Liver (tissue), 9 donors: ENCODE data around the gene GPT2. TPM values are rescaled to one million over a fixed set of nuclear protein-coding genes. Genes with fewer than 3 reads are reported as not detected.

Experiments used
- DNase-seq: peaks from one replicate; pipeline ENCODE4 v3.0.0-alpha.2; 2017; ENCODE audit warnings: low spot score
- H3K27ac ChIP-seq, 2 donors: one replicate each; pipeline ENCODE4 v1.7.0; 2013; ENCODE audit warnings: inconsistent platforms in 2 of 2, low read length in 2 of 2, control low read depth in 1 of 2, low read depth in 1 of 2, mild to moderate bottlenecking in 1 of 2
- H3K27me3 ChIP-seq, 4 donors: one replicate each; pipeline versions ENCODE4 v1.6.1 to v1.7.0; 2013; ENCODE audit warnings: low read length in 3 of 4, inconsistent platforms in 1 of 4, mild to moderate bottlenecking in 1 of 4, moderate library complexity in 1 of 4; ENCODE audit not compliant: control insufficient read depth in 4 of 4, insufficient read depth in 4 of 4
- H3K36me3 ChIP-seq, 4 donors: one replicate each; pipeline versions ENCODE4 v1.6.1 to v1.7.0; 2013; ENCODE audit warnings: low read length in 3 of 4, mild to moderate bottlenecking in 3 of 4, low read depth in 1 of 4, moderate library complexity in 1 of 4; ENCODE audit not compliant: control insufficient read depth in 4 of 4, insufficient read depth in 3 of 4
- H3K4me1 ChIP-seq, 4 donors: one replicate each; pipeline versions ENCODE4 v1.6.1 to v1.7.0; 2013; ENCODE audit warnings: low read length in 3 of 4, mild to moderate bottlenecking in 3 of 4, moderate library complexity in 1 of 4; ENCODE audit not compliant: control insufficient read depth in 4 of 4, insufficient read depth in 4 of 4
- H3K4me3 ChIP-seq, 3 donors: one replicate each; pipeline versions ENCODE4 v1.6.1 to v1.7.0; 2013; ENCODE audit warnings: low read length in 3 of 3, control low read depth in 1 of 3, low read depth in 1 of 3, mild to moderate bottlenecking in 1 of 3
- H3K9ac ChIP-seq, 2 donors: one replicate each; pipeline ENCODE4 v1.7.0; 2013; ENCODE audit warnings: low read length in 2 of 2, mild to moderate bottlenecking in 2 of 2, moderate library complexity in 2 of 2, control low read depth in 1 of 2, low read depth in 1 of 2
- H3K9me3 ChIP-seq, 4 donors: one replicate each; pipeline versions ENCODE4 v1.6.1 to v1.7.0; 2013; ENCODE audit warnings: low read length in 3 of 4; ENCODE audit not compliant: control insufficient read depth in 4 of 4
- EGR1 ChIP-seq, 2 donors: IDR thresholded peaks; 2 replicates each; pipeline ENCODE4 v1.6.1; 2016 to 2018; ENCODE audit warnings: antibody characterized with exemption in 2 of 2, low read depth in 2 of 2
- FOXA1 ChIP-seq: IDR thresholded peaks from 2 replicates; pipeline ENCODE4 v1.6.1; 2016; ENCODE audit warnings: antibody characterized with exemption
- FOXA2 ChIP-seq: IDR thresholded peaks from 2 replicates; pipeline ENCODE4 v1.6.1; 2016; ENCODE audit warnings: antibody characterized with exemption
- GABPA ChIP-seq, 2 donors: IDR thresholded peaks in 1 of 2; conservative IDR thresholded peaks in 1 of 2; 2 replicates each; pipeline ENCODE4 v1.6.1; 2016; ENCODE audit warnings: antibody characterized with exemption in 2 of 2, mild to moderate bottlenecking in 1 of 2, moderate library complexity in 1 of 2
- HNF4A ChIP-seq, 2 donors: conservative IDR thresholded peaks; 2 replicates each; pipeline ENCODE4 v1.6.1; 2016; ENCODE audit warnings: antibody characterized with exemption in 2 of 2, mild to moderate bottlenecking in 2 of 2
- HNF4G ChIP-seq: IDR thresholded peaks from 2 replicates; pipeline ENCODE4 v1.6.1; 2016; ENCODE audit warnings: antibody characterized with exemption
- JUND ChIP-seq, 2 donors: IDR thresholded peaks; 2 replicates each; pipeline ENCODE4 v1.6.1; 2016; ENCODE audit warnings: antibody characterized with exemption in 2 of 2
- NR2F2 ChIP-seq: IDR thresholded peaks from 2 replicates; pipeline ENCODE4 v1.6.1; 2016; ENCODE audit warnings: antibody characterized with exemption
- RAD21 ChIP-seq, 2 donors: IDR thresholded peaks; 2 replicates each; pipeline ENCODE4 v1.6.1; 2016; ENCODE audit warnings: antibody characterized with exemption in 2 of 2, mild to moderate bottlenecking in 2 of 2
- RXRA ChIP-seq, 2 donors: IDR thresholded peaks; 2 replicates each; pipeline ENCODE4 v1.6.1; 2017 to 2018; ENCODE audit warnings: antibody characterized with exemption in 2 of 2, mild to moderate bottlenecking in 1 of 2
- SP1 ChIP-seq: IDR thresholded peaks from 2 replicates; pipeline ENCODE4 v1.6.1; 2018; ENCODE audit warnings: antibody characterized with exemption, mild to moderate bottlenecking
- TAF1 ChIP-seq: conservative IDR thresholded peaks from 2 replicates; pipeline ENCODE4 v1.6.1; 2016; ENCODE audit warnings: antibody characterized with exemption, mild to moderate bottlenecking
- YY1 ChIP-seq: IDR thresholded peaks from 2 replicates; pipeline ENCODE4 v1.6.1; 2016; ENCODE audit warnings: antibody characterized with exemption, mild to moderate bottlenecking
- WGBS: extraction: QIAGEN DNeasy Blood & Tissue Kit; methylation state at CpG from one replicate; pipeline ENCODE4 v1.1.7; 2013; 5-methylcytosine and 5-hydroxymethylcytosine counted together
- polyA plus RNA-seq, 2 donors: library from polyadenylated mRNA; stranded (reverse) in 1 of 2; unstranded in 1 of 2; fragments of 200-250 nt in 1 of 2; fragments of >200 nt in 1 of 2; fragmentation: Nextera tagmentation in 1 of 2; extraction: Ambion mirVana in 1 of 2; gene quantifications; one replicate each; pipeline versions ENCODE4 v1.2.1 to v1.2.3, GENCODE V29; 2013 to 2015
- total RNA-seq, 2 donors: library from RNA; depleted of rRNA; stranded (reverse); fragments of >200 nt; gene quantifications; one replicate each; pipeline ENCODE4 v1.2.3, GENCODE V29; 2014
- TF ChIP-seq, protein P1 (sequence below): IDR thresholded peaks from 2 replicates; pipeline ENCODE4 v1.6.1; 2016; ENCODE audit warnings: antibody characterized with exemption
- TF ChIP-seq, protein P2 (sequence below): IDR thresholded peaks from 2 replicates; pipeline ENCODE4 v1.6.1; 2016; ENCODE audit warnings: antibody characterized with exemption
- TF ChIP-seq, protein P3 (sequence below): fragments of 150-350 bp; IDR thresholded peaks from 2 replicates; pipeline ENCODE4 v1.5.1; 2017; ENCODE audit warnings: improper control_type of control experiment, low read depth, low read length; ENCODE audit not compliant: missing input control
- TF ChIP-seq, protein P4 (sequence below): IDR thresholded peaks from 2 replicates; pipeline ENCODE4 v1.6.1; 2016; ENCODE audit warnings: antibody characterized with exemption, mild to moderate bottlenecking
- donor health status: healthy.
- donor health status: healthy.
- donor health status: healthy.
- donor health status: healthy.
- donor health status: healthy.

The GPT2 gene
- total and polyA plus RNA-seq, 4 donors, result 6.8 to 78.3 (median 47.0) TPM

DNA sequence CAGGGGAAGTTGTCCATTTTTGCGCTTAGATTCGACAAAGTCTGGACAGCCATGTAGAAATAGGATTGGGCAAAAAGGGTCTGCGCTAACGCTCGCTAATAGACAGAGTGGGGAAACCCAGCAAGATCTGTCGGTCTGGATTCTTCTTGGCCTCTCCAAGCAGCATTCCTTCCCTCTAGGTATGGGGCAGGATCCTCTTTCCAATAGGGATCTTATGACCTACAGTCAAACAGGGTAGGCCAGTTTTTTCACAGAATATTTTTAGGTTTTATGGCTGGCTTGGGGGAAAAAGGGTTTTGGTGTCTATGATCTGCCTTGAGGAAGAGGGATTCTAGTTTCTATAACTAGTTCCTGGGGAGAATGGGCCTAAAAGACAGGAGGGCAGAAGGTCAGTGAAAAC, 26.0 kb upstream of the GPT2 start:
- TF ChIP-seq RXRA (IDR thresholded peaks at IDR 0.05) (no peak), HNF4G (no peak), RAD21 (IDR thresholded peaks at IDR 0.05) (no peak), TAF1 (no peak), GABPA (IDR thresholded peaks at IDR 0.05 in 1 of 2, conservative IDR thresholded peaks at IDR 0.05 in 1 of 2) (no peak), EGR1 (IDR thresholded peaks at IDR 0.05; ENCODE audit: low read depth in 2 of 2) (no peak), SP1 (no peak), JUND (IDR thresholded peaks at IDR 0.05) (no peak), YY1 (no peak), HNF4A (conservative IDR thresholded peaks at IDR 0.05) (no peak), FOXA1 (no peak), FOXA2 (no peak), NR2F2 (no peak)
- TF ChIP-seq, protein P1, sequence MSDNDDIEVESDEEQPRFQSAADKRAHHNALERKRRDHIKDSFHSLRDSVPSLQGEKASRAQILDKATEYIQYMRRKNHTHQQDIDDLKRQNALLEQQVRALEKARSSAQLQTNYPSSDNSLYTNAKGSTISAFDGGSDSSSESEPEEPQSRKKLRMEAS, result no peak
- TF ChIP-seq, protein P2, sequence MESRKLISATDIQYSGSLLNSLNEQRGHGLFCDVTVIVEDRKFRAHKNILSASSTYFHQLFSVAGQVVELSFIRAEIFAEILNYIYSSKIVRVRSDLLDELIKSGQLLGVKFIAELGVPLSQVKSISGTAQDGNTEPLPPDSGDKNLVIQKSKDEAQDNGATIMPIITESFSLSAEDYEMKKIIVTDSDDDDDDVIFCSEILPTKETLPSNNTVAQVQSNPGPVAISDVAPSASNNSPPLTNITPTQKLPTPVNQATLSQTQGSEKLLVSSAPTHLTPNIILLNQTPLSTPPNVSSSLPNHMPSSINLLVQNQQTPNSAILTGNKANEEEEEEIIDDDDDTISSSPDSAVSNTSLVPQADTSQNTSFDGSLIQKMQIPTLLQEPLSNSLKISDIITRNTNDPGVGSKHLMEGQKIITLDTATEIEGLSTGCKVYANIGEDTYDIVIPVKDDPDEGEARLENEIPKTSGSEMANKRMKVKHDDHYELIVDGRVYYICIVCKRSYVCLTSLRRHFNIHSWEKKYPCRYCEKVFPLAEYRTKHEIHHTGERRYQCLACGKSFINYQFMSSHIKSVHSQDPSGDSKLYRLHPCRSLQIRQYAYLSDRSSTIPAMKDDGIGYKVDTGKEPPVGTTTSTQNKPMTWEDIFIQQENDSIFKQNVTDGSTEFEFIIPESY, result no peak
- TF ChIP-seq, protein P3, sequence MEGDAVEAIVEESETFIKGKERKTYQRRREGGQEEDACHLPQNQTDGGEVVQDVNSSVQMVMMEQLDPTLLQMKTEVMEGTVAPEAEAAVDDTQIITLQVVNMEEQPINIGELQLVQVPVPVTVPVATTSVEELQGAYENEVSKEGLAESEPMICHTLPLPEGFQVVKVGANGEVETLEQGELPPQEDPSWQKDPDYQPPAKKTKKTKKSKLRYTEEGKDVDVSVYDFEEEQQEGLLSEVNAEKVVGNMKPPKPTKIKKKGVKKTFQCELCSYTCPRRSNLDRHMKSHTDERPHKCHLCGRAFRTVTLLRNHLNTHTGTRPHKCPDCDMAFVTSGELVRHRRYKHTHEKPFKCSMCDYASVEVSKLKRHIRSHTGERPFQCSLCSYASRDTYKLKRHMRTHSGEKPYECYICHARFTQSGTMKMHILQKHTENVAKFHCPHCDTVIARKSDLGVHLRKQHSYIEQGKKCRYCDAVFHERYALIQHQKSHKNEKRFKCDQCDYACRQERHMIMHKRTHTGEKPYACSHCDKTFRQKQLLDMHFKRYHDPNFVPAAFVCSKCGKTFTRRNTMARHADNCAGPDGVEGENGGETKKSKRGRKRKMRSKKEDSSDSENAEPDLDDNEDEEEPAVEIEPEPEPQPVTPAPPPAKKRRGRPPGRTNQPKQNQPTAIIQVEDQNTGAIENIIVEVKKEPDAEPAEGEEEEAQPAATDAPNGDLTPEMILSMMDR, result no peak
- Histone ChIP-seq H3K9me3 (no peaks in the 10 kb centered on the region), H3K27me3 (no peaks in the 10 kb centered on the region), H3K27ac (no peak overlapping the region), H3K4me1 (peaks cover 0 to 3% (median 0%) of the 10 kb centered on the region in 4 donors), H3K9ac (no peak overlapping the region), H3K4me3 (no peak overlapping the region), H3K36me3 (no peaks in the 10 kb centered on the region)
- no peak for DNase-seq
- WGBS, result 99% methylated on average over 6 of the region's 6 CpGs

DNA sequence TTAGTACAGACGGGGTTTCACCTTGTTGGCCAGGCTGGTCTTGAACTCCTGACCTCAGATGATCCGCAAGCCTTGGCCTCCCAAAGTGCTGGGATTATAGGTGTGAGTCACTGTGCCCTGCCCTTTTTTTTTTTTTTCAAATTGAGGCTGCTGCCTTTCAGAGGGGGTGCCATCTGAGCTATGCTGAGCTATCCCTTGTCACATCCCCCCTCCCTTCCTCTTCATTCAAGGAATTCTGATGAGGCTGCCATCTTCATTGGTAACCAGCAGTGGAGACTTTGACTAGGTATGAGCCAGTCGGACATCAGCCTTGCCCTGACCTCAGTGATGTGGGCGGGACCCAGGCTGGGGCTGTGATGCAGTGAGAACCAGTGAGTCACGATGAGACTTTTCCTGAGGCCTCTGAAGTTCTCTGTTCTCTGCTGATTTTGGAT, 24.4 kb upstream of the GPT2 start:
- WGBS, result 89% methylated on average over 5 of the region's 5 CpGs

More for the DNA sequence above, 24.4 kb upstream of the GPT2 start:
- no peaks in the 10 kb centered on the region for H3K27me3 ChIP-seq
- TF ChIP-seq, protein P2, result no peak
- TF ChIP-seq HNF4G (no peak), JUND (IDR thresholded peaks at IDR 0.05) (no peak), HNF4A (conservative IDR thresholded peaks at IDR 0.05) (no peak), EGR1 (IDR thresholded peaks at IDR 0.05; ENCODE audit: low read depth in 2 of 2) (no peak), RAD21 (IDR thresholded peaks at IDR 0.05) (no peak), NR2F2 (no peak), FOXA2 (no peak)
- TF ChIP-seq, protein P1, result no peak
- TF ChIP-seq, protein P4, sequence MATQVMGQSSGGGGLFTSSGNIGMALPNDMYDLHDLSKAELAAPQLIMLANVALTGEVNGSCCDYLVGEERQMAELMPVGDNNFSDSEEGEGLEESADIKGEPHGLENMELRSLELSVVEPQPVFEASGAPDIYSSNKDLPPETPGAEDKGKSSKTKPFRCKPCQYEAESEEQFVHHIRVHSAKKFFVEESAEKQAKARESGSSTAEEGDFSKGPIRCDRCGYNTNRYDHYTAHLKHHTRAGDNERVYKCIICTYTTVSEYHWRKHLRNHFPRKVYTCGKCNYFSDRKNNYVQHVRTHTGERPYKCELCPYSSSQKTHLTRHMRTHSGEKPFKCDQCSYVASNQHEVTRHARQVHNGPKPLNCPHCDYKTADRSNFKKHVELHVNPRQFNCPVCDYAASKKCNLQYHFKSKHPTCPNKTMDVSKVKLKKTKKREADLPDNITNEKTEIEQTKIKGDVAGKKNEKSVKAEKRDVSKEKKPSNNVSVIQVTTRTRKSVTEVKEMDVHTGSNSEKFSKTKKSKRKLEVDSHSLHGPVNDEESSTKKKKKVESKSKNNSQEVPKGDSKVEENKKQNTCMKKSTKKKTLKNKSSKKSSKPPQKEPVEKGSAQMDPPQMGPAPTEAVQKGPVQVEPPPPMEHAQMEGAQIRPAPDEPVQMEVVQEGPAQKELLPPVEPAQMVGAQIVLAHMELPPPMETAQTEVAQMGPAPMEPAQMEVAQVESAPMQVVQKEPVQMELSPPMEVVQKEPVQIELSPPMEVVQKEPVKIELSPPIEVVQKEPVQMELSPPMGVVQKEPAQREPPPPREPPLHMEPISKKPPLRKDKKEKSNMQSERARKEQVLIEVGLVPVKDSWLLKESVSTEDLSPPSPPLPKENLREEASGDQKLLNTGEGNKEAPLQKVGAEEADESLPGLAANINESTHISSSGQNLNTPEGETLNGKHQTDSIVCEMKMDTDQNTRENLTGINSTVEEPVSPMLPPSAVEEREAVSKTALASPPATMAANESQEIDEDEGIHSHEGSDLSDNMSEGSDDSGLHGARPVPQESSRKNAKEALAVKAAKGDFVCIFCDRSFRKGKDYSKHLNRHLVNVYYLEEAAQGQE, result no peak
- no peak overlapping the region for H3K4me3 ChIP-seq
- no peak overlapping the region for H3K27ac ChIP-seq
- H3K36me3 ChIP-seq, result no peaks in the 10 kb centered on the region
- no peak overlapping the region for H3K9ac ChIP-seq
- no peak for DNase-seq
- H3K9me3 ChIP-seq, result no peaks in the 10 kb centered on the region
- peaks cover 0 to 7% (median 0%) of the 10 kb centered on the region in 4 donors for H3K4me1 ChIP-seq
